GM18873 (cell line): ENCODE data around the gene TBCD.
"Not testable (repeated sequence)": the region's sequence is repeated elsewhere in the genome, so short reads cannot be mapped to it uniquely, and the experiment has no call there.

Experiments used
- ATAC-seq: cut with Tn5 transposase; IDR thresholded peaks from one replicate; pipeline ENCODE4 v1.9.1; 2021; ENCODE audit warnings: mild to moderate bottlenecking, moderate library complexity, moderate number of reproducible peaks; ENCODE audit not compliant: unreplicated experiment, low FRiP score

TBCD gene

GRCh38 chr17:82981141-82981730, 229.4 kb downstream of the TBCD start:
- ATAC-seq, result no peak

GRCh38 chr17:82983510-82984248, 231.8 kb downstream of the TBCD start:
- ATAC-seq, result no peak

- ATAC-seq, result not testable (repeated sequence)
Observed at GRCh38 chr17:82984249-82984617, 232.4 kb downstream of the TBCD start.

DNA sequence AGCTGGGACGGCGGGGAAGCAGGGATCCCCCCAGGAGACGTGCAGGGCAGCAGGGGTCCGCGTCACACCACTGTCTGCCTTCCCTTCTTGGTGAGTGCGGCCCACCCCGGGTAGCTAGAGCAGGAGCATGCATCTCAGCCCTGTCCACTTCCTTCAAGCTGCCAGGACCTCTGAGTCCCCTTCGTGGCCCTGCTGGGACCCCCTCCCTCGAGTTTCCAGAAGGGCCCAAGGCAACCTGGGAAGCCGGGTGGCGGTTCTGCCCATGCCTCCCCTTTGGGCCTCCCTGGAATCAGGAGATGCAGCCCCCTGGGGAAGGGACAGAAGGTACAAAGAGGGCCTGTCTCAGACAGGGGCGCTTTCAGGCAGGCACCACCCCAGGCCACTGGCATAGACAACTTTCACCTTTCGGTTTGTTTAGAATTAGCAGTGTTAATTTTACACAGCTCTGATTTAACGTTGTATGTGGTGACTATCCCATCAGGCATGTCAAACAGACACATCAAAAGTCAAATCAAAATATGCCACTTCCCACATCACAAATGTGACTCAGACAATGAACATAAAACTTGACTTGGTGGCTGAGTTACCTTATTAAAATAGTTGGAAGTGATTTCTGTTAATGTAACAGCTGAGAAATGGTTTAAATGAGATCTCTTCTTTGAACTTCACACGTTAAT, 233.0 kb downstream of the TBCD start:
- no peak for ATAC-seq

DNA sequence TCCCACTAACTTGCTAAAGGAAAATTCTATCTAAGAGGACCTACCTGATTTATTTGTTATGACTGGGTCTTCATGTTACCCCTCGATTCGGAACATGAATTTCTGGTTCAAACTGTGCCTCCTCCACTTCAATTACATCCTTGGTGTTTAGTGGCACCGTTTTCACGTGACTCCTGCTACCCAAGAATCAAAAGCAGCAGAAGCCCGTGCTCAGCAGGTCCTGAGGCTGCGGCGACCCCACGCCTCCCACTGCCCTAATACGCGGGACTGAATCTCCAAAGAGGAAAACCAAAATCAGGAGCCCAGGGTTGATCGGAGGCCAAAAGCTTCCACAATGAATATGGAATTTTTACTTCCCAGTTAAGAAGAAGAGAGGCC, 233.6 kb downstream of the TBCD start:
- ATAC-seq, result no peak

GRCh38 chr17:82985973-82986372, 234.1 kb downstream of the TBCD start:
- ATAC-seq, result no peak

- not testable (repeated sequence) for ATAC-seq
Observed at GRCh38 chr17:82989051-82989450, 237.2 kb downstream of the TBCD start.

- ATAC-seq, result no peak
Observed at GRCh38 chr17:82989881-82990280, 238.0 kb downstream of the TBCD start.

GRCh38 chr17:82993005-82993404, 241.1 kb downstream of the TBCD start:
- no peak for ATAC-seq
